HG03378 (cell line): ENCODE measurements around the gene CD8B.
"Not testable (repeated sequence)": the region's sequence is repeated elsewhere in the genome, so short reads cannot be mapped to it uniquely, and the experiment has no call there.

Experiments used
- ATAC-seq: cut with Tn5 transposase; IDR thresholded peaks from one replicate; pipeline ENCODE4 v1.9.1; 2021; ENCODE audit warnings: mild to moderate bottlenecking, moderate library complexity; ENCODE audit not compliant: unreplicated experiment

The CD8B gene

DNA sequence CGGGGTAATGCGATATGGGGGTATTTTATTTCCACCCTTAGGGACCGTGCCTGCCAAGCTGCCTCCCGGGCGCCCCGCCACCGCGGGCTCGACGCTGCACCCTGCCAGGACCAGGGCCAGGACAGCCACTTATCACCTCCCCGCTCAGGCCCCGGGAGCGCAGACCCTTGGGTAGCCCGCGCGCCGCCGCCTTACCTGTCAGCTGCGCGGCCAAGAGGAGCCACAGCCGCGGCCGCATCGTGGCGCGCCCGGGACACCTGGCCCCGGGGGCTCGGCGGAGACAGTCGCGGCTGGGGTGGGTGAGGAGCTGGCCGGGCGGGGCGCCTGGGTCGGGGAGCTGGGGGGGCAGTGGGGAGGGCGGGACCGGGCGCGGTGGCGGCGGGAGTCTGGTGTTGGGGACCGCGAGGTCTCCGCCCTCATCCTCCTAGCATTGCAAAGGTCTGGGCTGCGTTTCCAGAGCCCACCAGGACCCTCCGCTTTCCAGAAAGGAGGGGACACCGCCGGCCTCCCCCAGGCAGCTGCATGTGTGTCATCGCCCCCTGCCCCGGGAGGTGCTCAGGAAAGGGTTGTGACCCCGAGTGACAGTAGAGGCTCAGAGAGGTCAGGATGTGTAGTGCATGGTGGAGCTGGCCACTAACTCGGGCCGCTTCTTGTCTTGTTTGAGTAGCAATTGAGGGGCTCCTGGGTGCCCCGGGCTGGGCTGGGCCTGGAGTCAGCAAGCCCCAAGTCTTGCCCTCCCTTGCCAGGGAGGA lies at the start of gene CD8B:
Gene CD8B (minus strand): TSS at position 259 of the 752 bp plus-strand sequence. CDS start 21 bp downstream, at position 238.
- not testable (repeated sequence) for ATAC-seq

DNA sequence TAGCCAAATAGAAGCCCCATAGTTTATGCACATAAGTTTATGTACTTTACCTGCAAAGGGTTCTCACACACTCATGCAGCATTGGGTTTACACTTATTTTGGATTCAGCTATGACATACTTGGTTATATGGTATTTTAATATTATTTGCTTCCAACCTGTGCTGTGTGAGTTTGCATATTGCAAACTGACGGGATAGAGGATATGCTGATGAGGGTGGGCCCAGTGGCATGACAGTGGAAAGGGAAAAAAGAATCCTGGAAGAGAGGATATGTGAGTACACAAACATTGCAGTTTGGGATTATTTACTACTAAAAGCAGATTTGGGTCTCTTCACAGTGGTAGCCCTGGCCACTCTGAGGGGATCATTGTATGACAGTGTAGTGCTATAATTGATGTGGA lies 44.2 kb upstream of the CD8B start:
- not testable (repeated sequence) for ATAC-seq

DNA sequence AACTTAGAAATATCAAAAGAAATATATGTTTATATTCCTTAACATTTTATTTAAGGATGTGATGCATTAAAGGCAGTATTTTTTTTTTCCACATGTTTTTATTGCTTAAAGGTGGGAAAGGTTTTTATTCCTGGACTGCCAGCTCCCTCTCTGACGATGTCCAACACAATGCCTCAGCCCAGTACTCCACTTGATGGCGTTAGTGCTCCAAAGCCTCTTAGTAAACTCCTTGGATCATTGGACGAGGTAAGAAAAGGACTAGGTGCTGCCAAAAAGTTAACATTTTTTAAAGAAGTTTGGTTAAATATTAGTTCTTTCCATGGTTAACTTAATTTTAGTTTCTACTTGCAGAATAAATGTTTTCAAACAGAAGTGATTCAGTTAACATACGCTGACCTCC lies 39.0 kb upstream of the CD8B start:
- ATAC-seq, result not testable (repeated sequence)

DNA sequence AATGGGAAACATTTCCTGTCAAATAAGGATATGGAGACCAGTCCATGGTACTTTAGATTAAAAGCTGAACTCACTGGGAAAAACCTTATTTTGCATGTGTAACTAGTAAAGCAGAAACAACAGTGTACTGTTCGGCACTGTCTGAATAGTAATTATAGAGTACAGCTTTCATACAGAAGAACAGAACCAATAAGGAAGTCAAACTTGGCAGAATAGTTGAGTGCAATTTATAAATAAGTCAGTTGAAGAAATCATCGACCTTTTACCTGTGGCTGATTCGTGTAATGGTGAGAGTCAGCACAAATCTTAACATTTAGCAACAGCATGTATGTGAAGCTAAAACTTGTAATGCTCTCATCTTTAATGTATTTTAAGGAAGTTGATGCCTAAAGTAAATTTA lies 24.3 kb upstream of the CD8B start:
- not testable (repeated sequence) for ATAC-seq

DNA sequence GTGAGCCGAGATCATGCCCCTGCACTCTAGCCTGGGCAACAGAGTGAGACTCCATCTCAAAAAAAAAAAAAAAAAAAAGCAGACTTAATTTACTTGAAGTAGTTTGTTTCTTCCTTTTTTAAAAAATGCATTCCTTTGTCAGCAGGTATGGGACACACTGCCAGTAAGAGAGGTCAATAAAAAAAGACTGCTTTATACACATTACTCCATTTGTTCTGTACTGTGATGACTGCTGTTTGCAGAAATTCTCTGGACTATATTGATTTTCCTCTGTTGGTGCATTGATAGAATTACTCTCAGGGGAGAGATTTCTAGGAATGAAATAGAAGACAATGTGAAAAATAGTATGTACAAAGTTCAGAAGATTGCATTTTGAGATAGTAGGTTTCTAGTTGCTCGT lies 21.2 kb upstream of the CD8B start:
- not testable (repeated sequence) for ATAC-seq

DNA sequence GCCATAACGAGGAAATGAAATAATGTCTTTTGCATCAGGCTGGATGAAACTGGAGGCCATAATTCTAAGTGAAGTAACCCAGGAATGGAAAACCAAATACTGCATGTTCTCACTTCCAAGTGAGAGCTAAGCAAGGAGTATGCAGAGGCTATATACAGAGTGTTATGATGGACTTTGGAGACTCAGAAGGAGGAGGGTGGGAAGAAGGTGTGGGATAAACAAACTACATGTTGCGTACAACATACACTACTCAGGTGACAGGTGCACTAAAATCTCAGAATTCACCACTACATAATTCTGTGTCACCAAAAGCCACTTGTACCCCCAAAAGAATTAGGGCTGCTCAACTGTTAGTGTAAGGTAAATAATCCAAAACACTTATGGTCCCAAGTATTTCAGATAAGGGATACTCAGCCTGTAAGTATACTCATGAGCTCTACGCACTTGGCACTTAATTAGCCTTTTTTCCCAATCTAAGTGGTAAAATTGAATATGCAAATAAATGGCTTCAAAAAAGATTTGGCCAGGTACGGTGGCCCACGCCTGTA lies 20.5 kb upstream of the CD8B start:
- not testable (repeated sequence) for ATAC-seq

DNA sequence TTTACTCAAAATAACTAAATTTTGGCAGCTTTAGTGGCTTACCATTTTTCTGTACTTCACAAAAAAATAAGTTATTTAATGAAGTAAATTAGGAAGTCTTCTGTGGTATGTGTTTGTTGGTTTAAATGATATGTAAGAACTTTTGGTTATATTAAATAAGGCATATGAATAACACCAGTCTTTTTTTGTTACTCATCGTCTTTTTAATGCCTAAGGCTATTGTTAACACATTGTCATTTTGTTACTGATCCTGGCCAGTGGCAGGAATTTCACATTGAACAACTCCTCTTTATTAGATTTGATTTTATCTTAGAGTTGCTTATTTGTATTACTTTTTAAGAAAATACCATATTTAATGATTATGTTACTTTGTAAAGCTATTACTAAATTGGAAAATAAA lies 17.3 kb upstream of the CD8B start:
- not testable (repeated sequence) for ATAC-seq

DNA sequence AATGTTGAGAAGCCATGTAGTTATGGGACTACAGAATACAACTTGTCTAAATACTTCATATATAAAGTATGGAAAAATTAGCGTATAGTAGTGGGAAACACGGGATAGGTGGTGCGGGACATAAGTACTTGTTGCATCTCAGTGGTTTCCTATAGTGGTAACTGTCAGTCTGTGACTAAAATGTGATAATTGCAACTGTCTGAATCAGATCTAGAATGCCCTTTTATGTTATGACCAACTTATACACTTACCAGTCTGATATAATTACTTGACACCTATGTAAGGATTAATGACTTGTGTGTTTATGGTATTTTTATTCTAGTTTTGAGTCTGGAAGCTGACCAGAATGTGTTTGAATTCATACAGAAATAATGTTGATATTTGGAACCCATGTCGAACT lies 9.3 kb upstream of the CD8B start:
- not testable (repeated sequence) for ATAC-seq

DNA sequence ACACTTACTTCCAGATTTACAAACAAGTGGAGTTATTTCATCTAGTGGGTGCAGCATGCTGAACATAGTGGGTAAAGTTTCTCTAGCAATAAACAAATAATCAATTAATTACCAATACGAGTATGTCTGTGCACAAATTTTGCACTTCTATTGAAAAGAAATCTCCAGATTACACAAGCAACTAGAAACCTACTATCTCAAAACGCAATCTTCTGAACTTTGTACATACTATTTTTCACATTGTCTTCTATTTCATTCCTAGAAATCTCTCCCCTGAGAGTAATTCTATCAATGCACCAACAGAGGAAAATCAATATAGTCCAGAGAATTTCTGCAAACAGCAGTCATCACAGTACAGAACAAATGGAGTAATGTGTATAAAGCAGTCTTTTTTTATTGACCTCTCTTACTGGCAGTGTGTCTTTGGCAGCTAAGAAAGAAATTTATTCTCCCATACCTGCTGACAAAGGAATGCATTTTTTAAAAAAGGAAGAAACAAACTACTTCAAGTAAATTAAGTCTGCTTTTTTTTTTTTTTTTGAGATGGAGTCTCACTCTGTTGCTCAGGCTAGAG lies 7.3 kb upstream of the CD8B start:
- ATAC-seq, result not testable (repeated sequence)

DNA sequence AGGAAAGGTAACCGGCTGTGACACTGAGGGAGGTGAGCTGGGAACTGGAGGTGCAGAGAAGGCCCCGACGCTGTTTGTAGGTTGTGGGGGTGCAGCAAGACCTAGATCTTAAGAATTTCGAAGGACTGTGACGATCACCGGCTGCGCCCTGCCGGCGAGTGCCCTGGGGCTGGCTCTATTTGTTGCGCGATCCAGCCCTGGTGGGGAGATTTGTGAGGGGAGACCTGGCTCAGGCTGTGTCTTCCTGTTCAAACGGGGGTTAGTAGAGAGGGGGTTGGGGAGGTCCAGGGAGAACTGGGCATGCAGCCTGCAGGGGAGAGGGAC lies 656 bp upstream of the CD8B start:
- ATAC-seq, result not testable (repeated sequence)

DNA sequence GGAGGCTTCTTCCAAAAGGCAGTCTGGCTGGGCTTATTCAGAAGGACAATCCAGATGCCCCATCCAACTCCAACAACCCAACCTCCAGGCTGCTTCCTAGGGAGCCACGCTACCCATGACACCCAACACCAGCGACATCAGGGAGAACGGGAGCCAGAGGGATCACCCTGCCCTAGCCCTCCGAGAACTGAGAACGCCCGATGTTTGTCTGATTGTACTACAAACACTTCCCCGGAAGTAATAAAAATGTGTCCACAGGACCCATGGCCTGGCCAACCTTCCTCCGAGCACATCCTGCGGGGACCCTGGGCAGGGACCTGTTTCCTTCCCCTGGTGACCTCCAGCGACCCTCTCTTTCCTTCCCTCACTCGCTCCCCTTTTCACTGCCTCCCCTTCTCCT lies 511 bp downstream of the CD8B start:
- not testable (repeated sequence) for ATAC-seq

DNA sequence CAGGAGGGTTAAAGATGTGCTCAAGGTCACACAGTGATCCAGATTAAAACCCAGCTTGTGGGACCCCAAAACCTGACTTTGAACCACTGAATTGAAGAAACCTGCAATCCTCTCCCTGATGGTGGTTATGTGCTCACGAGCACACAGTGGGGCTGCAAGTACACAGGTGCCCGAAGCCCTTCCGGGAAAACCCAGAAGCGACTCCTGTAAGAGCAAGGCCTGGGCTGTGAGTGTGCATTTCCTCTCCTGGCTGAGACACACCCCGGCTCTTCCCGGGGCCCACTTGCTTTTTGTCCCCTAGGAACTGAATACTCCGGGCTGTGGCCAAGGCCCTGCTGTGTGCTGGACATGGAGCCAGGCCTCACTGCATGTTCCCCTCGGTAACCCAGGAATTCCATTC lies 1.1 kb downstream of the CD8B start:
- not testable (repeated sequence) for ATAC-seq

DNA sequence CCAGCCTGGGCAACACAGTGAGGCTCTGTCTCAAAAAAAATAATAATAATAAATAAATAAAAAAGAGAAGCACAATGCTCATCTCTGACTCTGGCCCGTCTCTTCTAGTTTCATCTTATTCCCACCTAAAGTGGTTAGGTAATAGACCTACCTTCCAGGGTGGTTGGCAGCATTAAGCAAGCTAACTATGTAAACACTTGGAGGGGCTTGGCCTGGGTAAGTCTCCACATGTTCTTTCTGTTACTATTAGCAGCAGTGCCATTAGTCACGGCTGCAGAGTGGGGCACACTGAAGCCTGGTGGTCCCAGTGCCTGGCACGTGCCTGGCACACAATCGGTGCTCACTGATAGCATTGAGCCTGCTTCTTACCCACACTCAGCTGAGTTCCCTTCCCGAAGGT lies 4.0 kb downstream of the CD8B start:
- ATAC-seq, result not testable (repeated sequence)

DNA sequence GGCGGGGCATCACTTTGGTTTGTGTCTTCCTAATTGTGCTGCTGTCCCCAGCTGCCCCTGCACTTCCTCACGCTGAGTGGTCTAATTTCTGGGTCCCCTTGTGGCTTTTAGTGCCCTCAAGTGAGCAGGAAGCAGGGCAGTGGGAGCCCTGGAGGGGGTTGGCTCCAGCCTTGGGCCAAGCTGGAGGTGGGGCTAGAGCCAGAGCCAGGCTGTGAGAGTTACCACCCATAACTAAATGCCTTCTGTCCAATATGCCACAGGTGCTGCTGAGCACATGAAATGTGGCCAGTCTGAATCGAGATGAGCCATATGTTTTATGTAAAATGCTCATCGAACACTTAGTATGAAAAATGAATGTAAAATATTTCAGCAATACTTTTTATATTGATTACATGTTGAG lies 5.2 kb downstream of the CD8B start:
- ATAC-seq, result not testable (repeated sequence)

DNA sequence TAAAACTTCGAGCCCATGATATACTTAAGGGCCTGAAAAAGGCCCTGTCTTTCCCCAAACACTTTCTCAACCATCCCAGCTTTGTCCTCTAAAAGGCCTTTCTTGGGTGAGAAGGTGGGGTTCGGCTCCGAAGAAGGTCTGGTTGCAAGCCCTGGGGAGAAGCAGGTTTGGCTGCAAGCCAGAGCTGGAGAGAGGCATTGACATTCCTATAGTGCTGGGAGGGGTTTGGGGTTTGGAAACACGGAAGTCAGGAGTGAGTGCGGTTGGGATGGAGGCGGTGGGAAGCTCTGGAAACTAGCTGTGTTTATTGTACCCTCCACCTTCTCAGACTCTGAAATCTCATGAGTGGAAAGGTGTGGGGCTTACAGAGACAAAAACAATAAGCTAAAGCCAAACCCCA lies 5.7 kb downstream of the CD8B start:
- not testable (repeated sequence) for ATAC-seq

DNA sequence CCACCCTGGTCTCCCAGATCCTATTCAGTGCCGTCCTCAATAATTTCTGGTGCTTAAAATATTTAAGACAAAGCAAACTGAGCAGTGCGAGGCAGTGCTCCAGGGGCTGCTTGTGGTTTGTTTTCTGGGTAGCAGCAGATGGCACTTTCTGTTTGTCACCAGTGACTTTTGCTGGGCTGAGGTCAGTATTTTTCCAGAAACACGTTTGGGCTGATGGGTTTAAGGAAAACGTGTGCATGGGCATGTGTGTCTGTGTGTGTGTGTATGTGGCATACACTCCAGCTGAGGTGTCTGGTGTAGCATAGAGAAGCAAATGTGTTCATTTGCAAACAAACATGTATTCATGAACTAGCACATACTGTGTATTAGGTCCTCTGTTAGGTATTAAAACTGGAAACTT lies 10.1 kb downstream of the CD8B start:
- ATAC-seq, result not testable (repeated sequence)

DNA sequence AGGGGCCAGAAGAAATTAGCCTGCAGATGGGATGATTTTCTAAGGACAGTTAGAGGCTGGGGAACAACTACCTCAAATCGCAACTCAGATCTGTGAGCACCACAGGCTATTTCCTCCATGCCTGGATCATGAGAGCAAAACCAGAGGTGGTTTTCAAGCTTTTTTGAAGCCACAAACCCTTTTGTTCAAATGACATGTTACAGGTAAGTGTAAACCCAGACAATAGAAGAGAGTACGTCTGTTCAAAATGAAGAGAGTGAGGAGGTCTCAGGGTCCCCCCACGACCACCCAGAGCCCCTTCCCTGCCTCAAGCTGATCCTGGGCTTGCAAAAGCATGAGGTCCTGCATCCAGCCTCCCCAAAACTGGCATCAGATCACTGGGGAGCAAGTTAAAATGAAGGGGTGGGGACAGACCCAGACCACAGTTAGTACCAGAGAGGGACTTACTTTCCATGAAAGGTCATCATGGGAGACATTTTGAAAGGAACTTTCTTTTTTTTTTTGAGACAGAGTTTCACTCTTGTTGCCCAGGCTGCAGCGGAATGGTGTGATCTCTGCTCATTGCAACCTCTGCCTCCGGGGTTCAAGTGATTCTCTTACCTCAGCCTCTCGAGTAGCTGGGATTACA lies 19.0 kb downstream of the CD8B start:
- not testable (repeated sequence) for ATAC-seq

DNA sequence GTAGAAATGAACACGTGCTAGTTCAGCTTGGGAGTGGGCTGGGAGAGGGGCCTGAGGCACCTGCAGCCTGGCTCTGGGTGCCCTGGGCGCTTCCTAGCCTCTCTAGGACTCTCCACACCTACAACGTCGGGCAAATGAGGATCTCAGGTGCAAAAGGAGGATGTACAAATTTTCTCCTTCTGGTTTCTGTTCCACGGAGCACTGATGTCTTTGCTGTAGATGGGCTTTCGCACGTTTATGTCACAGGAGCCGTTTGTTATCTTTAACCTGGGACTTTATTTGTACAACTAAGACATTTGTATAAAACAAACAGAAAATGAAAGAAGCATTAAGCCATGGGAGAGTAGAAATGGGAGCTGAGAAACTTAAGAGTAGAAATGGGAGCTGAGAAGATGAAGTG lies 20.4 kb downstream of the CD8B start:
- ATAC-seq, result not testable (repeated sequence)

DNA sequence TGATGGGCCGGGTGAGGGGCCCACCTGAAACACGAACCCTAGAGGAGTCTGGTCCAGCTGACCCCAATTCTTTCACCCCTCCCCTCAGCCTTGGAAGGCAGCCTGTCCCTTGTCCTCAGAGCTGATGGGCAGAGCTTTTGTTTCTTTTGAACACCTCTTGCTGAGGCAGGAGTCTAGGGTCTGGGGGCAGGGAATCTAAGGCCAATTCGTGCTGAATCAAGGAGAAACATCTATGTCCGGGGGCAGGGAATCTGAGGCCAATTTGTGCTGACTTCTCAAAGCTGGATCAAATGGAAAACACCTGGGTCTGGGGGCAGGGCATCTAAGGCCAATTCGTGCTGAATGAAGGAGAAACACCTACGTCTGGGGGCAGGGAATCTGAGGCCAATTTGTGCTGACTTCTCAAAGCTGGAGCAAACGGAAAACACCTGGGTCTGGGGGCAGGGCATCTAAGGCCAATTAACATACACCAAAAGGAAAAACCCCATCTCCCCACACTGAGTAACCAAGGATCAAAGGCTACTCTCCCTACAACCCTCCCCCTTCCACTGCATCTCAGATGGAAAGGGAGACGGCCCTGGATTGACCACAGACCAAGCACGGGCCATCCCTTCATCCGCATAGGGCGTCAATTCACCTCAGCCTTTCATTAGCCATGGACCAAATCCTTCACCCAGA lies 21.7 kb downstream of the CD8B start:
- not testable (repeated sequence) for ATAC-seq

DNA sequence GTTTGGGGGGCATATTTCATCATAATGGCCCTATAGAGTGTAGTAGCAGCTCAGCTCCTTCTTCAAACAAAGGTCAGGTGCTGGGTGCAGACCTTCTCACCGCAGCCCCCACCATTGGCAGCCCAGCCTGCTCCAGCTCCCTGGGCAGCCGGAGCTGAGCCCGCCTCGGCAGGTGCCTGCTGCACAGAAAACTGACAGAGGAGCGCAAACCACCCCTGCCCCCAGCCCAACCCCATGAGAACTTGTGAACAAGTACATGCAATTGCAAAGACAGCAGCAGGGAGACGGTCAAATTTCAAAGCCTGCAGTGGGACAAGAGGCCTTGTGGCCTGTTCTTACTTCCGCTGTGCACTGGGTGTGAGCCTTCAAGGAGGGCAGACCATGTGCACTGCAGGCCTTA lies 22.2 kb downstream of the CD8B start:
- not testable (repeated sequence) for ATAC-seq

DNA sequence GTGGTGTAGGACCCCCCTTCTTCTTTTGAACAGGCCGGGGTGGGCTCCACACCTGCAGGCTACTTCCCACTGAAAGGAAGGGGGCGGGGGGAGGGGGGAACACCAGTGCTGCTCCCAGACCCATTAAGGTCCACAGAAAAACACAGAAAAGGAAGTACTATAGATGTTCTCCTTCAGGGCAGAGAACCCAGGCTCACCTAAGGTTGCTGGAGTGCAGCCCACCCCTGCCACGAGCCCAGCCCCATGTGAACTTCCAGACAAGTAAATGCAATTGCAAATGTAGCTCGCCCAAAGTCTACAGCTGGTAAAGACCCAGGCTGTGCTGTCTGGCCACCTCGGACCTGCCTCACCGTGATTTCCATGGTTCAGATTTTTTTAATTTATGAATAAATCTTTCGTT lies 24.0 kb downstream of the CD8B start:
- ATAC-seq, result not testable (repeated sequence)
